ENCODE data around the gene PCBP3. TPM values are rescaled to one million over a fixed set of nuclear protein-coding genes. Genes with fewer than 3 reads are reported as not detected.

PCBP3 gene
- total and polyA plus RNA-seq, 2 donors (not counting 3 experiments of a cell fraction or from before 2014, with no cell fraction given): 0.06 to 1.1 TPM

DNA sequence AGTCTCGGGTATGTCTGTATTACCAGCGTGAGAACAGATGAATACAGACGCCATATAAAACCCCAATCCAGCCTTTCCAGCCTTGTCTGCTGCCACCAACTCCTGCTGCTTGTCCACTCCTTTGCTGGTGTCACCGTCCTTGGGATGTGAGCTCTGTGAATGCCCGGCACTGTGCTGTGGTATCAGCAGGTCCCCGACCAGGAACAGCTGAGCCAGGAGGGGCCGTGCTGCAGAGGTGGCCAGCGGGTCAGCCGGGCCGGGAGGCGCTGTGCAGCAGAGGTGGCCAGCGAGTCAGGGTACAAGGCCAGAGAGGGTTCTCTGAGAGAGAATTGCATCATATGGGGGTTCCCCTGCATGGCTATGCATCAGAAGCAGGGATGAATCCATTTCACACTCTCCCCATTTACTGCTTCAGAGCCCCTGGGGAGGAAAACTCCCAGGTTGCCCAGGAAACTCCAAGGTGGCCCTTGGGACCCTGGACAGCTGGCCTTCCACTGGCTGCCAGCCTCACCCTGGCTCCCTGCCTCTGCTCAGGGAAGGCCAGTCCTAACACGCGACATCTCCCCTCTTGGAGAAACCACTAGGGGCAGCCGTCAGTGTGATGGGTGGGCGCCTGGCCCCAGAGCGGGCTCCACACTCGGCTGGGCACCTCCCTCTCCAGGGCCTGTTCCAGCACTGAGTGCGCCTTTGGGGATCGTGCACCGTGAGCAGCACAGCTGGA lies 215.7 kb downstream of the PCBP3 start:
- Histone ChIP-seq H3K4me2 (ENCODE audit: insufficient read depth, low read length) (no peak overlapping the region), H3K27me3 (ENCODE audit: control insufficient read depth in 2 of 2, insufficient read depth in 2 of 2, low read length in 2 of 2) (no peaks in the 10 kb centered on the region), H2AFZ (ENCODE audit: low read depth, low read length) (no peak overlapping the region), H3K4me1 (ENCODE audit: control insufficient read depth, extremely low read depth, insufficient read depth, low read length) (no peaks in the 10 kb centered on the region), H4K20me1 (replicated peaks; ENCODE audit: control insufficient read depth, extremely low read depth, insufficient read depth, low read length) (no peaks in the 10 kb centered on the region), H3K9me3 (replicated peaks; ENCODE audit: control insufficient read depth, insufficient read depth, low read length) (no peaks in the 10 kb centered on the region), H3K9ac (replicated peaks; ENCODE audit: extremely low read depth, insufficient read depth, low read length) (no peak overlapping the region), H3K4me3 (replicated peaks in 1 of 3; ENCODE audit: insufficient read depth in 1 of 3, low read depth in 1 of 3, low read length in 3 of 3) (no peak overlapping the region), H3K9me1 (replicated peaks; ENCODE audit: control insufficient read depth, extremely low read depth, insufficient read depth, low read length) (no peaks in the 10 kb centered on the region), H3K27ac (ENCODE audit: insufficient read depth, low read depth, low read length) (no peak overlapping the region), H3K36me3 (ENCODE audit: control insufficient read depth in 2 of 2, extremely low read depth in 1 of 2, insufficient read depth in 2 of 2, low read length in 2 of 2) (no peaks in the 10 kb centered on the region), H3K79me2 (ENCODE audit: control insufficient read depth, insufficient read depth, low read length) (no peaks in the 10 kb centered on the region)
- dilution Hi-C loops (cut with MboI; ENCODE audit: extremely low pct_ligation_motif_present, low sequenced_read_pairs): no loop called here
- TF ChIP-seq MAX (IDR thresholded peaks at IDR 0.05; ENCODE audit: insufficient read depth, insufficient read length) (no peak), MYC (IDR thresholded peaks at IDR 0.05; ENCODE audit: low read depth, low read length) (no peak), EZH2 (IDR thresholded peaks at IDR 0.05; ENCODE audit: borderline replicate concordance, low read depth, low read length, severe bottlenecking) (no peak), CTCF (IDR thresholded peaks at IDR 0.05; ENCODE audit: extremely low read depth in 1 of 2, insufficient read depth in 1 of 2, low read depth in 1 of 2, low read length in 2 of 2) (no peak), JUN (IDR thresholded peaks at IDR 0.05; ENCODE audit: borderline replicate concordance, insufficient read depth, insufficient read length, low read depth) (no peak), FOS (IDR thresholded peaks at IDR 0.05; ENCODE audit: borderline replicate concordance, insufficient read depth, low read length) (no peak), GATA2 (IDR thresholded peaks at IDR 0.05; ENCODE audit: insufficient read depth, insufficient read length, low read depth, low read length) (no peak), POLR2AphosphoS5 (IDR thresholded peaks at IDR 0.05; ENCODE audit: insufficient read depth, low read depth, low read length) (no peak), POLR2A (IDR thresholded peaks at IDR 0.05; ENCODE audit: low read depth, low read length) (no peak)
- no TSS peak for BruUV-seq (replicated peaks)
- DNase-seq (ENCODE audit: low read depth, low spot score): no peak
- FAIRE-seq: no peak
- ChIA-PET POLR2A (no interaction called here), CTCF (no interaction called here)
- intact Hi-C loops (cut with micrococcal nuclease): no loop called here

Data from endothelial cell of umbilical vein (primary cell).